ENCODE data around the gene EEIG1. TPM values are rescaled to one million over a fixed set of nuclear protein-coding genes. Genes with fewer than 3 reads are reported as not detected.

Gene EEIG1
- total RNA-seq, 4 donors from 2014 or later: 4.8 to 9.0 (median 7.1) TPM

GRCh38 chr9:127970401-127971313 lies 10.1 kb downstream of the EEIG1 start:
- DNase-seq (ENCODE audit: low spot score): no peak
- no peak for ATAC-seq (ENCODE audit: low FRiP score)
- no peak for TF ChIP-seq CTCF (IDR thresholded peaks at IDR 0.05)

GRCh38 chr9:127968700-127969383 lies 11.9 kb downstream of the EEIG1 start:
- TF ChIP-seq CTCF (IDR thresholded peaks at IDR 0.05): no peak
- ATAC-seq (ENCODE audit: low FRiP score) (no peak), DNase-seq (ENCODE audit: low spot score) (no peak)

GRCh38 chr9:127968042-127968441 lies 12.7 kb downstream of the EEIG1 start:
- no peak for TF ChIP-seq CTCF (IDR thresholded peaks at IDR 0.05)
- DNase-seq (ENCODE audit: low spot score) (no peak), ATAC-seq (ENCODE audit: low FRiP score) (peak; percentile 22)

- no peak for DNase-seq (ENCODE audit: low spot score)
- TF ChIP-seq CTCF (IDR thresholded peaks at IDR 0.05): no peak
- ATAC-seq (ENCODE audit: low FRiP score): no peak
Observed at GRCh38 chr9:127967151-127967809, 13.5 kb downstream of the EEIG1 start.

- no peak for ATAC-seq (ENCODE audit: low FRiP score)
- no peak for DNase-seq (ENCODE audit: low spot score)
- TF ChIP-seq CTCF (IDR thresholded peaks at IDR 0.05): no peak
Observed at GRCh38 chr9:127966416-127967150, 14.2 kb downstream of the EEIG1 start.

- TF ChIP-seq CTCF (IDR thresholded peaks at IDR 0.05): no peak
- peak; percentile 44 for ATAC-seq (ENCODE audit: low FRiP score)
- DNase-seq (ENCODE audit: low spot score): no peak
Observed at GRCh38 chr9:127965953-127966352, 14.8 kb downstream of the EEIG1 start.

All from omental fat pad (tissue), 4 donors.